ENCODE data around the gene PNKD. TPM values are rescaled to one million over a fixed set of nuclear protein-coding genes. Genes with fewer than 3 reads are reported as not detected.

Gene PNKD
- polyA plus RNA-seq, 3 donors: 89.9 to 98.8 (median 89.9) TPM

DNA sequence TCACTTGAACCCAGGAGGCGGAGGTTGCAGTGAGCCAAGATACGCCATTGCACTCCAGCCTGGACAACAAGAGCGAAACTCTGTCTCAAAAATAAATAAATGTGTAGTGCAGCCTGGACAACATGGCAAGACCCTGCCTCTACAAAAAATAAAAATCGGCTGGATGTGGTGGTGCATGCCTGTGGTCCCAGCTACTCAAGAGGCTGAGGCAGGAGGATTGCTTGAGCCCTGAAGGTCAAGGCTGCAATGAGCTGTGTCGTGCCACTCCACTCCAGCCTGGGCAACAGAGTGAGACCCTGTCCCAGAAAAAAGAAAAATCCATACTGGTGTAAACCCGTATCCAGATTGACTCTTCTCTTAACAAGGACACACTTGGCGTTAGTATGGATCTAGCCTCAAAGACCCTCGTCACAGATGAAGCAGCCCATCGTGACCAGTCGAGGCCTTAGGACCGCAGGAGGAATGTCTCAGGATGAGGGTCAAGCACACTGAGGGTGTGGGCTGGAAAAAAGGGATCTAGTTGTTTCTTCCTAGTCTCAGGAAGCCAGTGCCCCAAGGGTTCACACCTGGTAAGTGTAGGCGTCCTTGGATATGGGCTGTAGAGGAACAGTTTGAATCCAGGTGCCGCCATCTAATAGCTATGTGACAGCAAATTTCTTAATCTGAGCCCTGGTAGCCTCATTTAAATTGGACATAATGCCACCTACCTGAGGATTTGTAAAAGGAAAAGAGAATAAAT, 13.5 kb upstream of the PNKD start:
- DNase-seq (ENCODE audit: low read depth in 3 of 3, low spot score in 2 of 3): no peak

DNA sequence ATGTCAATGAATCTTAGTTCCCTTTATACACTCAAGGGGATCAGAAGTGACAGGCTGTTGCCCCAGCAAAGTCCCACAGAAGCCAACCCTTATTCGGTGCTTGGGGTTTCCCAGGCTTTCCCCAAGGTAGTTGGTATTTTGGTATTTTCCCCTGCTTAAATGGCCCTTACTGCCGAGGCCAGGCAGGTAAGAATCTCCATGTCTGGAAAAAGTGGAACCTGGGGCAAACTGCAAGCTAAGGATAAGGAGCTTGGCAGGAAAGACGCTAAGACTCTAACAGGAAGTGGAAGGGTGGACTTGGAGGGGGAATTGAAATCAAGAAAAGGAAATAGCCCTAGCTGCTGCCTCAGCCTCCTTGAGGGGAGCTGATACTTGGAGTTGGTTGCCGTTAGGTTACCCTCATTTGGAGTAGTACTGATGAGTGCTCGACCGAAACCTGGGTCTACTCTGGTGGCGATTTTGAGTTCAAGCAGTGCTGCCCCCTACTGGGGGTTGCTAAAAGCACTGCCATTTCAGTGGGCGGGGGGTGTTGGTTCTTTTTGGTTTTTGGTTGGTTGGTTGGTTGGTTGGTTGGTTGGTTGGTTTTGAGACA, 12.8 kb upstream of the PNKD start:
- no peak for DNase-seq (ENCODE audit: low read depth in 3 of 3, low spot score in 2 of 3)

DNA sequence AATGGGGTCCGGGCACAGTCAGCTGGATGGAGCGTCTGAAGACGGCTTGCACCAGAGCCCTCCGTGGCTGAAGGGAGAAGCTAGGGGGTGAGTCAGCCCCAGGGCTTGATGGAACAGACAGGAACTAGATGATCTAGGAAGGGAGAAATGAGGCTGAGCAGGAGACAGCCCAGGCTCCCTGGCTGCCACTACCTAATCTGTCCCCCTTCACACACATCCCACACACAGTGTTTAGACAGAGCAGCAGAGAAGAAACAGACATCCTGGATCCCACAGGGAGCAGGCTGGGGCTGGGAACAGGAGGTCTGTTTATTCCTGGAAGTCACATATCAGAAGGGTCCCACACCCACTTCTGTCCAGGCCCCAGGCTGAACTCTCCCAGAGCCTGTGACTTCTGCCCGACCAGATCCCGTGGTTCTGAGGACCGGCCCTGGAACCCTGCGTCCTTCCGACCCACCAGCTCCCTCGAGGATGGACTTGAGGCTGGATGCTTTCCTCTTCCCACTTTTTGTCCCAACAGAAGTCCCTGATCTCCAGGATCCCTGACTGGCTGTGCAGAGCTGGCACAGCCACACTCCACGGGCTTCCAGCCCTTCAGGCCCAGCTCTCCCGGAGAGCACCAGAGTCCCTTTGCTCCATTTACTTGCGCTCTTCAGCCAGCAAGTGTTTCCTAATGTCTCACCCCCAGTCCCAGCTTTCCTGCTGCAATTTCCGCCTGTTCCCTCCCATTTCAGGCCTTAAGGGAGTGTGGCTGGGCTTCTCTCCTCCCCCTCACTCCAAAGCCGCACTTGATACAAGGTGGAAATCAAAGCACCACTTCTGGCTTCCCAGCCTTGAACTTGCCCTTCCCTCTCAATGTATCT, 11.0 kb upstream of the PNKD start:
- DNase-seq (ENCODE audit: low read depth in 3 of 3, low spot score in 2 of 3): no peak

- DNase-seq (ENCODE audit: low read depth in 3 of 3, low spot score in 2 of 3): no peak
Measured at GRCh38 chr2:218260166-218260565, 10.2 kb upstream of the PNKD start.

- peak in 2 of 3 donors; percentile 39 to 62 for DNase-seq (ENCODE audit: low read depth in 3 of 3, low spot score in 2 of 3)
Measured at GRCh38 chr2:218260742-218261422, 9.4 kb upstream of the PNKD start, which contains the start of gene GPBAR1. TSS of gene GPBAR1 (plus strand) at chr2:218261015. CDS start at chr2:218262725, 1,710 bp downstream.

- DNase-seq (ENCODE audit: low read depth in 3 of 3, low spot score in 2 of 3): no peak
Measured at GRCh38 chr2:218261423-218262236, 8.7 kb upstream of the PNKD start.

DNA sequence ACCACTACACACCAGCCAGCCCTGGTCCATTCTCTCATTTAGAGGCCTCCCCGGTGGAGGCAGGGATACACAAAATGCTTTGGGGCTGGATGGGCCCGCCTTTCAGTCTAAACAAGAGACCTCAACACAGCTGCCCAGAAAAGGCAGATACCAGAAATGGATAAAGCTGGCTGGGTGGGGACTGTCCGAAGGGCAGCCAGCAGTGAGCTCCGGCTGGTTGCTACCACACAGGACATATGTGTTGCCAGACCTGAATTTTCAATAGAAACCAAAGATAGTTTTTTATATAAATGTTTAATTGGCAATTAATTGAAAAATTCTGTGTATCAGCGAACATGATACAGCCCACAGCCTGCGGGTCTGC, 8.1 kb upstream of the PNKD start:
- no peak for DNase-seq (ENCODE audit: low read depth in 3 of 3, low spot score in 2 of 3)

- no peak for DNase-seq (ENCODE audit: low read depth in 3 of 3, low spot score in 2 of 3)
Measured at GRCh38 chr2:218262631-218263586, 7.4 kb upstream of the PNKD start.

DNA sequence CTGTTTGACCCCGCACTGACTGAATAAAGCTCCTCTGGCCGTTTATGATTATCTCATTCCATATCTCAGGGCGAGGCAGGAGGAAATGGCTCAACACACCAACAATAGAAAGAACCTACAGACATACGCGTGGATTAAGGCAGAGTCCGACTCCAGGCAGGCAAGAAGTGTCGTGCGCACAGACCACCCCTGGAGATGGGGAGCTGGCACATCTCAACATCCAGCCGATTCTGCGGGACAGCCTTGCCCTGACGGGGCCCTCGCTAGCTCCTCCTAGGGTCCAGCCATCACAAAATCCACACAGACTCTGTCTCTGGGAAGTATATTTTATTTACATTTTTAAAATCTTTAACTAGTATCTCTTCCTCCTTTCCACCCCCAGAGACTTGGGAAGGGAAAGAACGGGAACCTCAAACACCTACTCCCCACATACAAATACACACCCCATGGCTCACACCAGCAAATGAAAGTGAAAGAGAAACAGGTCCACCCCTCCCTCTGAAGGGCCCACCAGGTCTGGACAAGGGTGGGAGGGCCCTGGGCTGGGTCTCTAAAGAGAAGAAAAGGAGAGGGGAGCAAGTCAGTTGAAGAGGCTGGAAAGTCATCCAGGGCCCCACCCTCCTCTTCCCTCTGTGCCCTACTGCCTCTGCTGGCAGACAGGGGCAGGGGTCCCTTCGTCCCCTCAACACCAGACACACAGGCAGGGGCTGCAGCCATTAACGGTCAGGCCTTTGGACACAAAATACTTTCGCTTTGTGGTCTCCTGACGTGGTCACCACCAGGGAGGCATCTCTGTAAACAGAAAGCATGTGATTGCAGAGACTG, 6.3 kb upstream of the PNKD start:
- DNase-seq (ENCODE audit: low read depth in 3 of 3, low spot score in 2 of 3): no peak

- no peak for DNase-seq (ENCODE audit: low read depth in 3 of 3, low spot score in 2 of 3)
Measured at GRCh38 chr2:218264773-218265561, 5.4 kb upstream of the PNKD start.

DNA sequence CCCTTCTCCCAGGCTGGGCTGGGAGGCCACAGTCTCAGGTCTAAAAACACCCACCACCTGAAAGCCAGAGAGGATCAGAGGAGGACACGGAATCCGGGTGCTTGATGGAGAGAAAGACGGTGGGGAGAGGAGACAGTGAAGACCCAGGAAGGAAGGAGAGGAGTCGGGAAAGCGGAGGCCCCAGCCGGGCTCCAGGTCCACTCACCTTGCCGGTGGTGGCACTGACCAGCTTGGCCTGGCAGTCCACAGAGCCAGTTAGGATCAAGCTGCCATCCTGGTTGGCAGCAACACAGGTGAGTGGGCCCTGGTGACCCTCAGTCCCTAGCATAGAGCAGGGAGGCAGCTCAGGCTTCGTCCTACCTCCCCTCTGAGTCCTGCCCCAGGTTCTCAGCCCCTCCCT, 4.7 kb upstream of the PNKD start:
- DNase-seq (ENCODE audit: low read depth in 3 of 3, low spot score in 2 of 3): no peak

- DNase-seq (ENCODE audit: low read depth in 3 of 3, low spot score in 2 of 3): no peak
Measured at GRCh38 chr2:218266316-218266979, 3.9 kb upstream of the PNKD start.

- DNase-seq (ENCODE audit: low read depth in 3 of 3, low spot score in 2 of 3): no peak
Measured at GRCh38 chr2:218267259-218267658, 3.1 kb upstream of the PNKD start.

DNA sequence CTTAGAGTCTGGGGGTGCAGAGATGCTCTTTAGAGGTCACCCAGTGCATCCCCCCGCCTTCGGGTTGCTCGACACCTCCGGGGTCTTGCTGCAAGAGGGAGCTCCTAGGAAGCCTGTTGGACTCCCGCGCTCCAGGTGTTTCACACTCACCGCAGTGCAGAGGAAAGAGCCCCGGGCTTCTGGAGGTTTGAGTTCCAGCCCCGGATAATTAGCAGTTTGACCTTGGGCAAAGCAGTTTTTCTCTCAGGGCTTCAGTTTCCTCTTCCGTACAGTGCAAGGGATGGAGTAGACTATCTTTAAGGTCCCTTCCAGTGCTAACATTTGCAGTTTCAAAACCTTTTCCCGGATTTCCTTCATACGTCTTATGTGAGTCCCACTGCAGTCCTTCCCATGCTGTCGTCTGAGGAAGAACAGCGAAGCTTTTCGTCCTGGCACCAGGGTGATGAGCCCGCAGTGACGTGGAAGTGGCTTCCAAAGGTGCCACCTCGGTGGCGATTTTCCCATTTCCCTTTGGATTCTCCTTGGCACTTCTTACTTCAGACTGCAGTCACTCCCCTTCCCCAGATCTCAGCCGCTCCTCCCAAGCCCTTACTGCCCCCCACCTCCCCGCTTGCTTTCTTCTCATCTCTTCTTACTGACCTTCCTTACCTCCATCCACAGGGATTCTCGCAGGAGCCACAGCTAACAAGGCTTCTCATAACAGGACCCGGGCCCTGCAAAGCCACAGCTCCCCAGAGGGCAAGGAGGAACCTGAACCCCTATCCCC, 585 bp downstream of the PNKD start:
- DNase-seq (ENCODE audit: low read depth in 3 of 3, low spot score in 2 of 3): no peak

GRCh38 chr2:218271487-218271797, 1.1 kb downstream of the PNKD start:
- no peak for DNase-seq (ENCODE audit: low read depth in 3 of 3, low spot score in 2 of 3)

DNA sequence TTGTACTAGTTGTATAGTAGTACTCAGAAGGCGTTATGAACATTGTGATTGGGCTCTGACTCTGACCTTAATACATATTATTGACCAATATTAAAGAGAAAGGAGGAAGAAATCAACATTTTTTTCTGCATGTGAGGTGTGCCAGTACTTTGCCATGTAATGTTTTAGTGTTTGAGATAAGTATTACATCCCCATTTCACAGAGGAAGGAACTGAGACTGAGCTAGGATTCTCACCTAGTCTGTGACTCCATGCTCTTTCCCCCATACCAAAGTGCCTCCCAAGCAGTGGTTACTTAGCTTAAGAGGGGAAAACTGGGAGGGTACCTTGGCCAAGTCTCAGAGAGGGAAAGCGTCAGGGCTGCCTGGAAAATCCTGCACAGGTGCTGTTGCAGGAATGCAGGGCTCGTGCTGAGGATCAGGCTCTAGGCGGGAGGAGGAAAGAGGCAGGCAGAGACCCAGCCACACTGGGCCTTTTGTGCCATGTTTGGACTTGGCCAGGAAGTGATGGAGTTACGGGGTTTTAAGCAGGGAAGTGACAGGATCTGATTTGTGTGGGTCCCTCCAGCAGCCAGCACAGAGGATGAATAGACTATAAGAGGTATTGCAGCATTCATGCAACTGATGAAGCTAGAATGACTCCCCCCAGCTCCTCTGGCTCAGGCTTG, 1.7 kb downstream of the PNKD start:
- no peak for DNase-seq (ENCODE audit: low read depth in 3 of 3, low spot score in 2 of 3)
